Immature natural killer cell (primary cell): ENCODE data around the gene FXYD1. TPM values are rescaled to one million over a fixed set of nuclear protein-coding genes. Genes with fewer than 3 reads are reported as not detected.
"Not testable (repeated sequence)": the region's sequence is repeated elsewhere in the genome, so short reads cannot be mapped to it uniquely, and the experiment has no call there.

ENCODE experiments used
- DNase-seq, 3 donors: peaks; one replicate each; pipeline ENCODE4 v3.0.0; 2022; ENCODE audit warnings: mixed read lengths in 1 of 3
- H3K27ac Mint-ChIP-seq, 6 donors: one replicate each; pipeline ENCODE4 v1.8.0; 2020; ENCODE audit warnings: mixed read lengths in 6 of 6, mild to moderate bottlenecking in 5 of 6, inconsistent platforms in 4 of 6, moderate library complexity in 3 of 6
- H3K27me3 Mint-ChIP-seq, 3 donors: one replicate each; pipeline ENCODE4 v1.8.0; 2020 to 2021; ENCODE audit warnings: low read depth in 3 of 3, mild to moderate bottlenecking in 3 of 3, mixed read lengths in 3 of 3, moderate library complexity in 3 of 3, inconsistent platforms in 1 of 3
- H3K36me3 Mint-ChIP-seq, 3 donors: one replicate each; pipeline ENCODE4 v1.8.0; 2020; ENCODE audit warnings: mixed read lengths in 3 of 3, inconsistent platforms in 2 of 3, mild to moderate bottlenecking in 2 of 3
- H3K4me1 Mint-ChIP-seq, 2 donors: one replicate each; pipeline ENCODE4 v1.8.0; 2020; ENCODE audit warnings: inconsistent platforms in 2 of 2, mild to moderate bottlenecking in 2 of 2, mixed read lengths in 2 of 2, moderate library complexity in 1 of 2
- H3K4me3 Mint-ChIP-seq, 5 donors: one replicate each; pipeline ENCODE4 v1.8.0; 2020; ENCODE audit warnings: mild to moderate bottlenecking in 5 of 5, mixed read lengths in 5 of 5, inconsistent platforms in 3 of 5, moderate library complexity in 3 of 5
- H3K9me3 Mint-ChIP-seq, 6 donors: one replicate each; pipeline ENCODE4 v1.8.0; 2020; ENCODE audit warnings: mild to moderate bottlenecking in 6 of 6, mixed read lengths in 6 of 6, inconsistent platforms in 4 of 6, moderate library complexity in 3 of 6
- polyA plus RNA-seq, 3 donors: library from polyadenylated mRNA; unstranded; fragments of 300-500 nt; fragmentation: Illumina TruSeq; gene quantifications; one replicate each; pipeline ENCODE4 v1.2.3, GENCODE V29; 2021

The FXYD1 gene
- polyA plus RNA-seq, 3 donors from 2014 or later = 0.53 to 0.83 TPM; not detected in 1

DNA sequence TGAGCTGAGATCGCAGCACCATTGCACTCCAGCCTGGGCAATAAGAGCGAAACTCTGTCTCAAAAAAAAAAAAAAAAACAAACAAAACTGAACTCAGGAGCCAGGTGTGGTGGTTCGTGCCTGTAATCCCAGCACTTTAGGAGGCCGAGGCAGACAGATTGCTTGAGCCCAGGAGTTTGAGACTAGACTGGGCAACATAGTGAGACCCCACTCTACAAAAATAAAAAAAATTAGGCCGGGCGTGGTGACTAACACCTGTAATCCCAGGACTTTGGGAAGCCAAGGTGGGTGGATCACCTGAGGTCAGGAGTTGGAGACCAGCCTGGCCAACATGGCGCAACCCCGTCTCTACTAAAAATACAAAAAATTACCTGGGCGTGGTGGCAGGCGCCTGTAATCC lies 36.7 kb upstream of the FXYD1 start:
- not testable (repeated sequence) for H3K4me3 Mint-ChIP-seq, DNase-seq, H3K27ac Mint-ChIP-seq, H3K9me3 Mint-ChIP-seq, H3K27me3 Mint-ChIP-seq, H3K36me3 Mint-ChIP-seq, H3K4me1 Mint-ChIP-seq

DNA sequence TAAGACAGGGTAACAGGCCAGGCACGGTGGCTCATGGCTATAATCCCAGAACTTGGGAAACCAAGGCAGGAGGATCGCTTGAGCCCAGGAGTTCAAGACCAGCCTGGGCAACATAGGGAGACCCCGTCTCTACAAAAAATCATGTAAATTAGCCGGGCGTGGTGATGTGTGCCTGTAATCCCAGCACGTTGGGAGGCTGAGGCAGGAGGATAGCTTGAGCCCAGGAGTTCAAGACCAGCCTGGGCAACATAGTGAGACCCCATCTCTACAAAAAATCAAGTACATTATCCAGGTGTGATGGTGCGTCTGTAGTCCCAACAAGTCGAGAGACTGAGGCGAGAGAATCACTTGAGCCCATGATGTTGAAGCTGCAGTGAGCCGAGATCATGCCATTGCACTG lies 35.0 kb upstream of the FXYD1 start:
- H3K36me3 Mint-ChIP-seq, DNase-seq, H3K4me1 Mint-ChIP-seq, H3K27me3 Mint-ChIP-seq, H3K9me3 Mint-ChIP-seq, H3K4me3 Mint-ChIP-seq: not testable (repeated sequence)
- peak overlapping the region in 2 of 6 donors; percentile 3 to 27 for H3K27ac Mint-ChIP-seq

DNA sequence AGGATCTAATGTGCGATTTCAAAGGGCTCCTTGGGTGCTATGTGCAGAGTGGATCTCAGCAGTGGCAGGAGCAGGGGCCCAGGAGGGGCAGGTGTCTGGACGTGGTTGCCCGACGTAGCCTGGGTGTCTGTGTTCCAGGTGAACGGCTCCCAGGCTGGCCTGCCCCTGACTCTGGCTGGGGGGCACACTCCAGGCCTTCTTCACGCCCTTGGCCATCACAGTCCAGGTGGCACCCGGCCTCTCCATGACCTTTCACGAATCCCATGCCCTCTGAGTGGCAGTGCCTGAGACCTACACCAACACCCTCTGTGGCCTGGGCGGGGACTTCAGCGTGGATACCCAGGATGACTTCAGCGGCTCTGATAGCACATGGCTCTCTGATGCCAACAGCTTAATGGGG lies 34.3 kb upstream of the FXYD1 start:
- Mint-ChIP-seq H3K9me3 (no peaks in the 10 kb centered on the region), H3K27me3 (peaks cover 2 to 5% (median 3%) of the 10 kb centered on the region in 3 donors), H3K27ac (no peak overlapping the region), H3K4me3 (no peak overlapping the region), H3K36me3 (no peaks in the 10 kb centered on the region), H3K4me1 (no peaks in the 10 kb centered on the region)
- no peak for DNase-seq

DNA sequence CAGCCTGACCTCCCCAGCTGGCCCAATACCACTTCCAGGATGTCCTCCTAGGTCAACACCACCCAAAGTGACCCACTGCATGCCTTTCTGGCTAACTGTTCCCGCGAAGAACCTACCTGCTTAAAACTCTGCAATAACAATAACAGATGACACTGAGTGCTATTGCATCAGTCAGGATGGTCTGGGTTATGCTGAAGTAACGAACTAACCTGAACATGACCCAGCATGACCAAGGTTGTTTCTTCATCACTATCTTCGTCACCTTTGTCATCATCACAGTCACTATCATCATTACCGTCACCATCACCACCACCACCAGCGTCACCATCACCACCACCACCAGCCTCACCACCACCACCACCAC lies 33.6 kb upstream of the FXYD1 start:
- Mint-ChIP-seq H3K9me3 (no peaks in the 10 kb centered on the region), H3K27ac (no peak overlapping the region), H3K4me3 (no peak overlapping the region), H3K27me3 (peaks cover 1 to 5% (median 2%) of the 10 kb centered on the region in 3 donors), H3K36me3 (no peaks in the 10 kb centered on the region), H3K4me1 (no peaks in the 10 kb centered on the region)
- no peak for DNase-seq

- Mint-ChIP-seq H3K27me3 (peaks cover 1 to 5% (median 2%) of the 10 kb centered on the region in 3 donors), H3K4me1 (no peaks in the 10 kb centered on the region), H3K36me3 (no peaks in the 10 kb centered on the region), H3K9me3 (no peaks in the 10 kb centered on the region), H3K27ac (no peak overlapping the region), H3K4me3 (no peak overlapping the region)
- DNase-seq = peak; percentile 14 to 42 (median 27)
Measured at GRCh38 chr19:35105411-35106290, 33.0 kb upstream of the FXYD1 start.

DNA sequence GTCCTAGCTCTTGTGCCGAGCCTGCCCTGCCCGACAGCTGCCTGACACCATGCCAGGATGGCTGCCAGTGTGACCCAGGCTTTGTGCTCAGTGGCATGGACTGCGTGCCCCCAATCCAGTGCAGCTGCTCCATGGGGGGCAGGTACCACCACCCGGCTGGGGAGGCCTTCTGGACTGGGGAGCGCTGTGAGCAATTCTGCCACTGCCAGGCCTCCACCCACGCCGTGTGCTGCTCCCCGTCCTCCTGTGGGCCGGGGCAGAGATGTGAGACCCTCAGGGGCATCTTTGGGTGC lies 32.4 kb upstream of the FXYD1 start:
- H3K27me3 Mint-ChIP-seq = peaks cover 1 to 5% (median 2%) of the 10 kb centered on the region in 3 donors
- H3K36me3 Mint-ChIP-seq = no peaks in the 10 kb centered on the region
- no peaks in the 10 kb centered on the region for H3K9me3 Mint-ChIP-seq
- no peak overlapping the region for H3K4me3 Mint-ChIP-seq
- no peak overlapping the region for H3K27ac Mint-ChIP-seq
- no peak for DNase-seq
- no peaks in the 10 kb centered on the region for H3K4me1 Mint-ChIP-seq

GRCh38 chr19:35106898-35107541 lies 31.6 kb upstream of the FXYD1 start:
- H3K27ac Mint-ChIP-seq = peak overlapping the region in 1 of 6 donors; percentile 10
- H3K27me3 Mint-ChIP-seq = peaks cover 2 to 8% (median 2%) of the 10 kb centered on the region in 3 donors

DNA sequence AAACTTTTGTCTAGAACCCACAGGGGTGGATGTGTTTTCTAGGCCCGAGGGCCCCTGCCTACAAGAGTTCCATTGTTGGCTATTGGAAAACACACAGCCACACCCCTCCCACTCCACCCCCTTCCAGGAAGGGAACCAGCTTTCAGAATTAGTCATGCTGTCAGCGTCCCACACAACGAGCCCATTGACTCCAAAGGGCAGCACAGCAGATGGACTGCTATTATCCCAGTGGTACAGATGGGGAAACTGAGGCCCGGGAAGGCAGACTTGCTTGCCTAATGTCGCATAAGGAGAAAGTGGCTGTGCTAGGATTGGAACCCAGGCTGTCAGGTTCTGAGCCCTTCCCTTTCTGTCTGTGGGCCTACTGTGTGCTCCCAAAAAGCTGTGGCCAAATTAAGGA lies 31.1 kb upstream of the FXYD1 start:
- no peak overlapping the region for H3K4me3 Mint-ChIP-seq
- no peak for DNase-seq
- peaks cover 2 to 8% (median 3%) of the 10 kb centered on the region in 3 donors for H3K27me3 Mint-ChIP-seq
- no peaks in the 10 kb centered on the region for H3K36me3 Mint-ChIP-seq
- no peaks in the 10 kb centered on the region for H3K9me3 Mint-ChIP-seq
- H3K4me1 Mint-ChIP-seq = no peaks in the 10 kb centered on the region
- no peak overlapping the region for H3K27ac Mint-ChIP-seq

More at GRCh38 chr19:35106898-35107541, 31.6 kb upstream of the FXYD1 start:
- H3K4me3 Mint-ChIP-seq = no peak overlapping the region
- H3K9me3 Mint-ChIP-seq = no peaks in the 10 kb centered on the region
- no peaks in the 10 kb centered on the region for H3K36me3 Mint-ChIP-seq
- no peak for DNase-seq
- no peaks in the 10 kb centered on the region for H3K4me1 Mint-ChIP-seq

DNA sequence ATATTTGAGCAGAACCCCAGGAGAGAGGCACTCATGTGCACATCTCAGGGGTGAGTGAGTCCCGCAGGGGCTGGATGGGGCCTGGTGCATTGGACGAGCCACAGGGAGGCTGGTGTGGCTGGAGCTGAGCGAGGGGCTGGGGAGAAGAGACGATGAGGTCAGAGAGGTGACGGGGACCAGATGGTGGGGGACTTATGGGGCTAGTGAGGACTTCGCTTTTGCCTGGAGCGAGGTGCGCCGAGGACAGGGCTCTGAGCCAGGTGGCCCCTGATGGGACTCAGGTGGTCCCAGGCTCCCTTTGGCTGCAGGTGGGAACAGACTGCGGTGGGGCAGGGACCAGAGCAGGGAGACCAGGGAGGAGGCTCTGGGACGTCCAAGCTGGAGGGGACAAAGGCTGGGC lies 29.9 kb upstream of the FXYD1 start:
- H3K36me3 Mint-ChIP-seq = no peaks in the 10 kb centered on the region
- no peak overlapping the region for H3K27ac Mint-ChIP-seq
- H3K4me3 Mint-ChIP-seq = no peak overlapping the region

GRCh38 chr19:35109395-35110112 lies 29.1 kb upstream of the FXYD1 start:
- Mint-ChIP-seq H3K9me3 (no peaks in the 10 kb centered on the region), H3K27me3 (peaks cover 0 to 8% (median 8%) of the 10 kb centered on the region in 3 donors), H3K36me3 (no peaks in the 10 kb centered on the region), H3K27ac (no peak overlapping the region), H3K4me1 (peaks cover 2 to 3% of the 10 kb centered on the region in 2 donors), H3K4me3 (no peak overlapping the region)
- DNase-seq = no peak

More for the DNA sequence above, 29.9 kb upstream of the FXYD1 start:
- Mint-ChIP-seq H3K4me1 (no peaks in the 10 kb centered on the region), H3K9me3 (no peaks in the 10 kb centered on the region), H3K27me3 (peaks cover 1 to 8% (median 8%) of the 10 kb centered on the region in 3 donors)
- DNase-seq = no peak

DNA sequence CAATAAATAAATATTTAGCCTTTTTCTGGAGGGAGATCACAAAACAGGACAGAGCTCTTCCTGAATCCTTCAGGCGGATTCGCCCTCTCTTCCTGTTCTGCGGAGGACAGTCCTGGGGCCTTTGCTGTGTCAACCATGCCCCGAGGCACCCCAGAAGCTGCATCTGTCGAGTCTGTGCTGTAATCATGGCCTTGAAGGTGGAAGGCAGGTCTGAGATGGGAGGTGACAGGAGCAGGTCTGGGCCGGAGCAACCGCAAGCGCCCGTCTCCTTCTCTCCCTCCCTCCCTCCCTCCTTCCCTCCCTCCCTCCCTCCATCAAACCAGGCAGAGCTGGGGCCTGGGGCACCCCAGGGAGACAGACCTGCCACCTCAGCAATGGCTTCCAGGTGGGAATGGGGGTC lies 27.6 kb upstream of the FXYD1 start:
- no peak for DNase-seq

DNA sequence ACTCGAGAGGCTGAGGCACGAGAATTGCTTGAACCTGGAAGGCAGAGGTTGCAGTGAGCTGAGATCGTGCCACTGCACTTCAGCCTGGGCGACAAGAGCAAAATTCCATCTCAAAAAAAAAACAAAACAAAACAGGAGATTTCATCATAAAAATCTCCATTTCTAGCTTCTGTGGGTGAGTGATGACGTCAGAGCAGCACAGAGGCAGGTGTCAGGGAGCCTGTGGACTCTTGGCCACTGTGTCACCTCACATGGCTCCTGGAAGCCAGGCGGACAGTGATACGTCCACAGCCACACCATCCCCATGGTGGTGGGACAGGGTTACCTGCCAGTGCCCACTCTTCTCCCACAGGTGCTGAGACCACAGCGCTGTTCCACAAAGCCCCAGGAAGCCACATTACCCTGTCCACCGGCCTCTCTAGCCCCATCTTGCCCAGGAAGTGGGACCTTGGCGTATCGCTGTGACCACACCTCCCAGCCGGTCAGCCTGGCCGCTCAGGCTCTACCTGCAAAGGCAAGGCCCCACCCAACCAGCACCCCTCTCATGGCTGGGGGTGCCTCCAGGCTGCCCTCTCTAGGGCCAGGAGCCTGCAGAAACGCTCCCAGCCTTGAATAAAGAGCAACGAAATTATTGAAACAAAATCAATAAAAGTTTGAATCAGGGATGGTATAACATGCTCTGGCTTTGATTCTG lies 25.5 kb upstream of the FXYD1 start:
- Mint-ChIP-seq H3K9me3 (no peaks in the 10 kb centered on the region), H3K36me3 (no peaks in the 10 kb centered on the region), H3K4me1 (peaks cover 4 to 6% of the 10 kb centered on the region in 2 donors), H3K27me3 (peaks cover 4 to 13% (median 9%) of the 10 kb centered on the region in 3 donors), H3K27ac (no peak overlapping the region), H3K4me3 (no peak overlapping the region)
- no peak for DNase-seq

More for the DNA sequence above, 27.6 kb upstream of the FXYD1 start:
- Mint-ChIP-seq H3K27ac (no peak overlapping the region), H3K36me3 (no peaks in the 10 kb centered on the region), H3K4me1 (peaks cover 4 to 6% of the 10 kb centered on the region in 2 donors), H3K27me3 (peaks cover 4 to 10% (median 9%) of the 10 kb centered on the region in 3 donors), H3K9me3 (no peaks in the 10 kb centered on the region), H3K4me3 (no peak overlapping the region)

DNA sequence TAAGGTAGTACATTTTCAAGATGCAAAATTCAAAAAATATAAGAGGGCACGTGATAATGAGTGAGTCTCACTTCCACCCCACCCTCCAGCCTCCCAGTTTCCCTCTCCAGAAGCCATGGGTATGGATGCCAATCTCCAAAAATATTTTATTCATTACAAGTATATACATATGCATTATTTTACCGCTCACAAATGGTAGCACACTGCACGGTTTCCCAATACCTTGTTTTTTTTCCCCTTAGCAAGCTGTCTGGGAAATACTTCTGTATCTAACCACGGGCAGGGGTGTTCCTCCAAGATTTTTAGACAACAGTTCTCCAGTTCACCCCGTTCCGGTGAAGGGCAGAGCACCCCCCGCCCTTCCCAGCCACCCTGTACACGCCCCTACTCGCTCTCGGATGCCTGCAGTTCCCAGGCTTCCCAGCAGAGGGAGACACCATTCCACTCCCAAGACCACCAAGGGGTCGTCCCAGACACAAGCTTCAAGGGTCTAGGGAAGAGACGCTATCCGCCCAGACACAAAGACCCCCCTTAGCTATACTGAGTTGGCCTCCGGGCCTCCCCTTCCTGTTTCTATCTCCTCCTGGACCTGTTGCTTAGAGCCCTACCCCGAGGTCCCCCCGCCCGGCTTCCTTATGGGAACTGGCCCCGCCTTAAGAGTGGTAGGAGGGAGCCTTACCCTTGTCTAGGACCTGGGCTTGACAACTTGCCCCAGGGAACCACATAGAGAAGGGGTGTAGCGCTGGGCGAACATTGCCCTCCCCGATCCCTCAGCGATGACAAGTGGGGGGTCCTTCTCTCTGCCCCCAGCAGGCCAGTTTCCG lies 24.1 kb upstream of the FXYD1 start:
- Mint-ChIP-seq H3K9me3 (no peaks in the 10 kb centered on the region), H3K27me3 (peaks cover 4 to 13% (median 5%) of the 10 kb centered on the region in 3 donors), H3K36me3 (no peaks in the 10 kb centered on the region), H3K27ac (no peak overlapping the region), H3K4me3 (no peak overlapping the region), H3K4me1 (peaks cover 4 to 6% of the 10 kb centered on the region in 2 donors)
- DNase-seq = peak; percentile 60 to 62 (median 61)
